NCI-H2196 (cell line): Measurements from ENCODE around the gene CYP3A5.
"Not testable (repeated sequence)": the region's sequence is repeated elsewhere in the genome, so short reads cannot be mapped to it uniquely, and the experiment has no call there.

Source experiments
- DNase-seq: peaks from one replicate; lab custom pipeline; 2025; ENCODE audit not compliant: unreplicated experiment; lab: John Stamatoyannopoulos, UW

The CYP3A5 gene

DNA sequence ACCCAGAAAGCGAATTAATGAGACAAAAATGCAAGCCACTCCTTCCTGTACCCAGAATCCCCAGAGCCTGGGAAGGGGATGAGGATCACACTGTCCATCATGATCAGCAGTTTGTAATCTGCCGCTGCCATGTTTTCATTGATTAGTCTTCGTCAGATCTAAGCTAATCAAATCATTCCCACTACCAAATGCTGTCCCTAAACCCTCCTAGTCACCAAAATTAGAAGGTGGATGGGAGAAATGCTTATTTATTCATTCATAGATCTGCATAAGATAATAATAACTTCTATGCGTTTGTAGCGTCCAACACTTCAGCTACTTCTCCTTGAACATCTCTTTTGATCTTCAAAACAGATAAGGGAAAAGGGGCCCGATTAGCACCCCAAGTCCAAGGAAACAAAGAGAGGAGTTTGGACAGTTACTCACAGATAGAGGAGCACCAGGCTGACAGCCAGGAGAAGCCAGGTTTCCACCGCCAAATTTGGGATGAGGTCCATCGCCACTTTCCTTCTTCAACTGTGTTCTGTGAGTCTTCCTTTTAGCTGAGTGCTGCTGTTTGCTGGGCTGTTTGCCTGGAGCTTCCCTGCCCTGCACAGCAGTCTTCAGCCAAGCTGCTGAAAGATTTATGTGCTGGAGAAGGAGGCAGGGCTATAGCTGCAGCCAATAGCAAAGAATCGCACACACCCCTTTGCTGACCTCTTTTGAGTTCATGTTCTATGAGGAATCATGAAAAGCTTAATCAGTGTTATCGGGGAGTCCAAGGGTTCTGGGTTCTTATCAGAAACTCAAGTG is at the start of gene CYP3A5:
Gene CYP3A5, minus strand, starts transcription at position 597 of the 792 bp plus-strand sequence. Its CDS starts 100 bp downstream, at position 497.
- no peak for DNase-seq

DNA sequence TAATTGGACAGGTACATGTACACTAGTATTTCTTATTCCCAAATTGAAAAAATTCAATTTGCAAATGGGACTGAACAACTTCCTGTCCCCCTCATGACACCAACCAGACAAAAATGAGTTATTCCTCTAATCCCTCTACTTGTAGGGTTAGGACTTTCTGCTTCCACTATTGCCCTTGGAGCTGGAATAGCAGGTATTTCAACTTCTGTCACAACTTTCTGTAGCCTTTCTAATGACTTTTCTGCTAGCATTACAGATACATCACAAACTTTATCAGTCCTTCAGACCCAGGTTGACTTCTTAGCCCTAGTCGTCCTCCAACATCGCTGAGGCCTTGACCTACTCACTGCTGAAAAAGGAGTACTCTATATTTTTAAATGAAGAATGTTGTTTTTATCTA is 48.8 kb upstream of the CYP3A5 start:
- no peak for DNase-seq

DNA sequence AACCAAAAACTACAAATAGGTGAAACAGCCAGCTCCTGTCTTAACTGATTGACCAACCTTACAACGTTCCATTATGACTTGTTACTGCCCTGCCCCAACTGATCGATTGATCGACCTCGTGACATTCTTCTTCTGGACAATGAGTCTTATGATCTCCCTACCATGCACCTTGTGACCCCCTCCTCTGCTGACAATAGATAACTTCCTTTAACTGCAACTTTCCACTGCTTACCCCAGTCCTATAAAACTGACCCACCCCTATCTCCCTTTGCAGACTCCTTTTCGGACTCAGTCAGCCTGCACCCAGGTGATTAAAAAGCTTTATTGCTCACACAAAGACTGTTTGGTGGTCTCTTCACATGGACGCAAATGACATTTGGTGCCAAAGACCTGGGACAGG is 43.4 kb upstream of the CYP3A5 start:
- DNase-seq = not testable (repeated sequence)

DNA sequence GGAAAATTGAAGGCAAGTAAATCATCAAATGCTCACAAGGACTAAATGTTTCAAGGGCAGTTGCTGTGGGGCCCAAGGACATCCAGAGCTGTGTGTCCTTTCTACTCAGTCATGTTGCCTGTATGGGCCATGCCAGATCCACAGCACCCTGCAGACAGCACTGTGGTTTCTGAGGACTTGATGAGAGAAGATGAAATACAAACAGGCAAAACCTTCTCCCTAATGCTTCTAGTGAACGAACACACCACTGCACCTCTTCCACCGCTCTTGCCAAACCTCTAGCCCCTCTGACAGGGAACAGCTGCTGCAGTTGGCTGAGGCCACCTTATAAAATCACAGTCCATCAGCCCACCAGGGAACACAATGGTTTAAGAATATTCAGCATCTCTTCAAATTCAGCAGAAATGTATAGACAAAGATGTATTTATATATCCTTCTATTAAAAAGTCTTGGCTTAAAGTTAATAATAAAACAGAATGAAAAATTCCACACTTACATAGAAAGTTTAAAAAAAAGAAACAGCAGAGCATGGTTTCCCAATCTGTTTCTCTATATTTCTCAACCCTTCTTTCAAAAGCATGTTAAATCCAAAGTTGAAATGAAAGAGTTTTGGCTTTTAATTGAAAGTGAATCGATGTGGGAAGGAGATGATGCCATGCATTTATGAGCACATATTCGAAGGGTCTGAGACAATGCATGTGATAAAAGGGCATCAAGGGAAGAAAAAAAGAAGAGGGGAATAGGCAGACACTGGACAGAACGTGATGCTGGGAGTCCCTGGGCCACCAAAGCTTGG is 41.2 kb upstream of the CYP3A5 start:
- no peak for DNase-seq

DNA sequence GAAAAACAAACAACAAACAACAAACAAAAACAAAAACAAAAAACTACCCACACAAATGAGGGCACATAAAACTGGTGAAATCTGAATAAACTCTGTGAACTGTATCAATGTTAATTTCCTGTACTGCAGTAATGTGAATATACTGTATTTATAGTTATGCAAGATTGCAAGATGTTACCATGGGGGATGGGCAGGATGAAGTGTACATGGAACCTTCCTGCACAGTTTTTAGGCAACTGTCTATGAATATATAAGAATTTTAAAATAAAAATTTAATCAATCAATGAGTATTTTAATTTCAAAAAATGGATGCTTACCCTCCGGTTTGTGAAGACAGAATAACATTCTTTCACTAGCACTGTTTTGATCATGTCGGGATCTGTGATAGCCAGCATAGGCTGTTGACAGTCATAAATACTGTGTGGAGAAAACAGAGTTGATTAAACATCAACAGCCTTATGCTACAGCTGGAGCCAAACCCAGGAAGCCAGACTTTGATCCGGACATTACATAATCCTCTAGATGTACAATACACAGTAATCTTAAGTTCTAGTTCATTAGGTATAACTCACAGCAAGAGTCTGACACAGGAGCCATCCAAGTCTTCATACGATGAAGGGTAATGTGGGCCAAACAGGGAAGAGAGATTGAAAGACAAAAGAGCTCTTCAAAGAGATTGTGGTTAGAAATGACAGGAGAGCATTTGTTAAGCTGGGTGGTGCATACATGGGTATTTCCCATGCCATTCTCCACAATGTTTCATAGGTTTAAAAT is 40.4 kb upstream of the CYP3A5 start:
- no peak for DNase-seq

DNA sequence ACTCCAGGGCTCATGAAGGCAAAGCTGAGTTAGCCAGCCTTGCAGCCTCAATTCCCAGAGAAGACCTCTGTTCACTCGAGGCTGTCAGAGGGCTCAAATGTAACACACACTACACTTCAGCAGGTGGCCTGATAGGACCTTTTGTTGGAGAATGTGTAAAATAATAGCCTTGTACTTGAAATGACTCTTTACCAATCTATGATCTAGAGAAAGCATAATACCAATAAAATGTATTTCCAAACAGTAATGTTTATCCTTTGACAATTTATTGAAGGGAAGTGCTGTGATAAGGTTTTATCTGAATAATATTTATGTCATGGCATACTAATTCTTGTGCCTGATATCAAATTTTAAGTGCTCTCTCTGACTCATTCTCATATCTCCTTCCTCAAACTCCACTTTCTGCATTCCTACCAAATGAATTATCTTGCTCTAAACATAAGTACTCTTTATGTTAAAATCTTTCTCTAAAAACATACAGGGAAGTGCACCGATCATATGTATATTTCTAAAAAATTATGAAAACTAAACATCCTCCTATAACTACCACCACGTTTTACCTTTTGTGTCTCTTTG is 34.3 kb upstream of the CYP3A5 start:
- no peak for DNase-seq

DNA sequence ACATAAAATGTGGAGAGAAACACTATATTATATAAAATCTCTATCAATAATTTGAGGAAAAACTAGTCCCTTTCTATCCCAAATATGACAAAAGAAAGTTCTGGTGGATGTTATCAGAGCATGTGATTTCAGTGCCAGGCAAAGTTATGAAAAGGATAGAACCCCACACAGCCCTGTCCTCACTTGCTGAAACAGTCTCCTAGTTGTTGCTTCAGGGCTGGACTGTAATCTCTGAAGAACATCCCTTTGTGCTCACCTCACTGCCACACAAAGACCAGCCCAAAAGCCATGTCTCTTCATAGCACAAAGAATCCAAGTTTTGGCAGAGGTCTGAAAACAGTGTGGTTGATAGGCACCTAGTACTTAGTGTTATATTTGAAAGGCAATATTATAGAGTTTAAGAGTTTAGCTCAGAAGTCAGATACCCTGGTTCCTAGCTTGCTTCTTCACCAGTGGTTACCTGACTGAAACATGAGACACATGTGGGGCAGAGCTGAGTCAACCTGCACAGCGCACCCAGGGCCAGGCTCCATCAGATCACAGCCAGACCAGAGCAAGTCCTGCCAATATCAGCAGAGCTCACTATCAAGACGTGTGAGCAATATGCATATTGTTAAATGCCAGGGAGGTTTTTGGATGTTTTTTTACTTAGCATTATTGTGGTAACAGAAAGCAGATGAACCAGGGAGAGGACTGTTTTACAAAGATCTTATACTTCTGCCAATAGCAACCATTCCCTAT is 30.2 kb upstream of the CYP3A5 start:
- DNase-seq = no peak

DNA sequence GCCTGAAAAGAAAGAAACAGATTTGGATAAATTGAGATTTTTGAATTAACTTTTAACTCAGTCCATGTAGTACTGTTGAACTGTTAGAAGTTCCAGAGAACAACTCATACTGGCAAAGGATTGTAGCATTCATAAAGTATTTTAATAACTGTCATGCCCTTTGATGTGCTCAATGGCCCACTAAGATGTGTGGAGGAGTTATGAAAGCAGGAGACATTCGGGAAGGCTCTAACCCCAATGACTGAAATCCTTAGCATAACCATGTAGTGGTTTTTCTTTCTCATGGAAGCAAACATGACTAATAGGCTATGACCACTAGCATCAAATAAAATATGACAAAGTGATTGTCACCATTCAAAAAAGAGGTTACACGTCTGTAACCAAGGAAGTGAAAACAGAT is 29.5 kb upstream of the CYP3A5 start:
- DNase-seq = no peak

GRCh38 chr7:99707096-99707495 is 27.3 kb upstream of the CYP3A5 start:
- DNase-seq = no peak

- DNase-seq = no peak
Measured at GRCh38 chr7:99699946-99700345, 20.1 kb upstream of the CYP3A5 start.

- not testable (repeated sequence) for DNase-seq
Measured at GRCh38 chr7:99698867-99699730, 19.3 kb upstream of the CYP3A5 start.

GRCh38 chr7:99694912-99695304 is 15.1 kb upstream of the CYP3A5 start:
- DNase-seq = no peak

DNA sequence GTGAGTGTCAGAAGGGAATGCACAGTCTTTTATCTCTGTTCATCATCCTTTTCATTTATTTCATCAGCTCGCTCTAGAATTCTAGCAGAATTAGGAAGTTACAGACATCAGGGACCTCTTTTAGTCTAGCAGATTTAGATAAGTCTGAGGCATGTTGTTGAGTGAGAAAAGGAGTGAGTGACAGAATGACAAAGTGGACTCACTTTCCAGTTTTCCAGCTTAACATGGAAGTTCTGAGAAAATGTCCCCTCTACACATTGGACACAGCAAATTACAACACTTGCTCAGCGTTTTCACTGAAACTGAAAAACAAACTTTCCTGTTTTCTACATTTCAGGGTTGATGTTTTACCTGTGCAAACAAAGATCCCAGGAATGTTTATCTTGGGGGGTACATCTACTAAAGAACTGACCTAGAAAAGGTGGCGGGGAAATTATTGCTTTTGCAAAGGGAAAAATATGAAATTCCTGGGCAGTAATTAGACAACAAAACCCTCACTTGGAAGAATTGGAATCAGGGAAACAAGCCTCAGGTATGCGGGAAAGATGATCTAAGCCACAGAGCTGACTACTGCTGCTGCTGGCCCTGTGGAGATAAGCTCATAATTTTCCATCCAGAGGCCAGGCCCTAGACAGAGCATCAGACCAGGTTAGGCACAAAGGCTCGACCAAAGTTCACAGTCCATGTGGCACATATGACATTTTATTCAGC is 14.6 kb upstream of the CYP3A5 start:
- DNase-seq = no peak

- no peak for DNase-seq
Measured at GRCh38 chr7:99693427-99694200, 13.8 kb upstream of the CYP3A5 start.

DNA sequence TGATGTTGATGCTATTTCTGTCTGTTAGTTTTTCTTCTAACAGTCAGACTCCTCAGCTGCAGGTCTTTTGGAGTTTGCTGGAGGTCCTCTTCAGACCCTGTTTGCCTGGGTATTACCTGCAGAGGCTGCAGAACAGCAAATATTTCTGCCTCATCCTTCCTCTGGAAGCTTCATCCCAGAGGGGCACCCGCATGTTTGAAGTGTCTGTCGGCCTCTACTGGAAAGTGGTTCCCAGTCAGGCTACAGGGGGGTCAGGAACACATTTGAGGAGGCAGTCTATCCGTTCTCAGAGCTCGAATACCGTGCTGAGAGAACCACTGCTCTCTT is 13.3 kb upstream of the CYP3A5 start:
- no peak for DNase-seq

- not testable (repeated sequence) for DNase-seq
Measured at GRCh38 chr7:99692563-99692962, 12.8 kb upstream of the CYP3A5 start.

DNA sequence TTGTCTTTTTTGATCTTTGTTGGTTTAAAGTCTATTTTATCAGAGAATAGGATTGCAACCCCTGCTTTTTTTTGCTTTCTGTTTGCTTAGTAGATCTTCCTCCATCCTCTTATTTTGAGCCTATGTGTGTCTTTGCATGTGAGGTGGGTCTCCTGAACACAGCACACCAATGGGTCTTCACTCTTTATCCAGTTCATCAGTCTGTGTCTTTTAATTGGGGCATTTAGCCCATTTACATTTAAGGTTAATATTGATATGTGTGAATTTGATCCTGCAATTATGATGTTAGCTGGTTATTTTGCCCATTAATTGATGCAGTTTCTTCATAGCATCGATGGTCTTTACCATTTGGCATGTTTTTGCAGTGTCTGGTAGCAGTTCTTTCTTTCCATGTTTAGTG is 11.9 kb upstream of the CYP3A5 start:
- DNase-seq = not testable (repeated sequence)

GRCh38 chr7:99690918-99691317 is 11.1 kb upstream of the CYP3A5 start:
- not testable (repeated sequence) for DNase-seq
